SU-DHL-6 (cell line): ENCODE results near the gene PRTG.

Experiments used
- H2AFZ ChIP-seq: fragments of 200-600 bp; sonication (generic); 2 replicates; pipeline ENCODE4 v1.6.1; 2014; ENCODE audit warnings: low read depth, mild to moderate bottlenecking, moderate library complexity, mixed read lengths, antibody characterized with exemption, low read length; ENCODE audit not compliant: severe bottlenecking
- H3F3A ChIP-seq: fragments of 200-600 bp; shearing (Covaris generic); 2 replicates; pipeline ENCODE4 v1.6.0; 2016; ENCODE audit warnings: antibody characterized with exemption, mild to moderate bottlenecking; ENCODE audit not compliant: insufficient read depth
- H3K27ac ChIP-seq: fragments of 200-600 bp; sonication (generic); 2 replicates; pipeline ENCODE4 v1.5.1; 2016; ENCODE audit warnings: low read depth, mild to moderate bottlenecking, low read length, moderate library complexity, mixed read lengths
- H3K27me3 ChIP-seq: fragments of 200-600 bp; sonication (generic), shearing (Covaris generic); 2 replicates; pipeline ENCODE4 v1.6.0; 2014; ENCODE audit warnings: mild to moderate bottlenecking, low read length
- H3K36me3 ChIP-seq: fragments of 200-600 bp; sonication (generic); 2 replicates; pipeline ENCODE4 v1.6.1; 2014; ENCODE audit warnings: mild to moderate bottlenecking, low read length, mixed read lengths
- H3K4me2 ChIP-seq: fragments of 300-600, 200-600 bp; shearing (Covaris generic), sonication (generic); 2 replicates; pipeline ENCODE4 v1.6.0; 2014; ENCODE audit warnings: low read length, low read depth, mild to moderate bottlenecking; ENCODE audit not compliant: poor library complexity, severe bottlenecking
- H3K4me3 ChIP-seq: fragments of 200-600 bp; sonication (generic); 2 replicates; pipeline ENCODE4 v1.5.1; 2014; ENCODE audit warnings: antibody characterized with exemption, low read length, mild to moderate bottlenecking, mixed read lengths; ENCODE audit not compliant: insufficient read depth, poor library complexity, severe bottlenecking
- H3K79me2 ChIP-seq: fragments of 200-600 bp; sonication (generic); 2 replicates; pipeline ENCODE4 v1.6.1; 2014; ENCODE audit warnings: mild to moderate bottlenecking, low read length, moderate library complexity; ENCODE audit not compliant: insufficient read depth
- H3K9ac ChIP-seq: fragments of 200-600 bp; sonication (generic); 2 replicates; pipeline ENCODE4 v1.7.0; 2014; ENCODE audit warnings: mild to moderate bottlenecking, low read length
- H3K9me2 ChIP-seq: fragments of 200-600 bp; sonication (generic); replicated peaks from 2 replicates; pipeline ENCODE4 v1.6.1; 2014; ENCODE audit warnings: low read length; ENCODE audit not compliant: insufficient read depth
- H3K9me3 ChIP-seq: fragments of 200-600 bp; sonication (generic); 2 replicates; pipeline ENCODE4 v1.6.1; 2014; ENCODE audit warnings: low read length, mixed read lengths; ENCODE audit not compliant: insufficient read depth
- H4K20me1 ChIP-seq: fragments of 200-600 bp; sonication (generic); 2 replicates; pipeline ENCODE4 v1.6.1; 2014; ENCODE audit warnings: low read depth, mild to moderate bottlenecking, antibody characterized with exemption, low read length, moderate library complexity, mixed read lengths
- CTCF ChIP-seq: fragments of 200-600 bp; sonication (generic); IDR thresholded peaks from one replicate; pipeline ENCODE4 v1.5.1; 2017; ENCODE audit warnings: antibody characterized with exemption, mild to moderate bottlenecking, low read length, moderate library complexity; ENCODE audit not compliant: insufficient read depth, poor library complexity, severe bottlenecking
- EZH2phosphoT487 ChIP-seq: fragments of 200-600 bp; sonication (generic), shearing (Covaris generic); conservative IDR thresholded peaks from 2 replicates; pipeline ENCODE4 v1.6.1; 2018; ENCODE audit warnings: mild to moderate bottlenecking, antibody characterized with exemption, low read length, moderate library complexity, mixed read lengths

The PRTG gene

GRCh38 chr15:55782901-55783300 lies 39.9 kb upstream of the PRTG start:
- no peaks in the 10 kb centered on the region for H3K9me2 ChIP-seq
- H2AFZ ChIP-seq: no peak overlapping the region
- no peak overlapping the region for H3K4me2 ChIP-seq
- H3K79me2 ChIP-seq: no peaks in the 10 kb centered on the region
- no peak overlapping the region for H3K27ac ChIP-seq
- no peaks in the 10 kb centered on the region for H3K9me3 ChIP-seq
- no peaks in the 10 kb centered on the region for H4K20me1 ChIP-seq
- no peaks in the 10 kb centered on the region for H3F3A ChIP-seq
- no peak overlapping the region for H3K4me3 ChIP-seq
- no peak overlapping the region for H3K9ac ChIP-seq
- no peak for TF ChIP-seq EZH2phosphoT487
- no peak for TF ChIP-seq CTCF
- H3K36me3 ChIP-seq: no peaks in the 10 kb centered on the region
- no peaks in the 10 kb centered on the region for H3K27me3 ChIP-seq

- no peak overlapping the region for H3K4me3 ChIP-seq
- no peaks in the 10 kb centered on the region for H4K20me1 ChIP-seq
- TF ChIP-seq CTCF (no peak), EZH2phosphoT487 (no peak)
- H3K9me2 ChIP-seq: no peaks in the 10 kb centered on the region
- H3K79me2 ChIP-seq: no peaks in the 10 kb centered on the region
- H3K9ac ChIP-seq: no peak overlapping the region
- H2AFZ ChIP-seq: no peak overlapping the region
- H3K27me3 ChIP-seq: no peaks in the 10 kb centered on the region
- H3F3A ChIP-seq: no peaks in the 10 kb centered on the region
- no peak overlapping the region for H3K27ac ChIP-seq
- H3K4me2 ChIP-seq: no peak overlapping the region
- H3K9me3 ChIP-seq: no peaks in the 10 kb centered on the region
- H3K36me3 ChIP-seq: no peaks in the 10 kb centered on the region
Measured at GRCh38 chr15:55780292-55780691, 37.3 kb upstream of the PRTG start.

- TF ChIP-seq CTCF (no peak), EZH2phosphoT487 (no peak)
- H2AFZ ChIP-seq: no peak overlapping the region
- no peaks in the 10 kb centered on the region for H3K36me3 ChIP-seq
- H3K27me3 ChIP-seq: no peaks in the 10 kb centered on the region
- no peak overlapping the region for H3K27ac ChIP-seq
- H3K9me3 ChIP-seq: no peaks in the 10 kb centered on the region
- no peaks in the 10 kb centered on the region for H4K20me1 ChIP-seq
- H3K9ac ChIP-seq: no peak overlapping the region
- H3K79me2 ChIP-seq: no peaks in the 10 kb centered on the region
- H3K4me2 ChIP-seq: no peak overlapping the region
- no peaks in the 10 kb centered on the region for H3K9me2 ChIP-seq
- no peaks in the 10 kb centered on the region for H3F3A ChIP-seq
- H3K4me3 ChIP-seq: no peak overlapping the region
Measured at GRCh38 chr15:55778932-55779331, 36.0 kb upstream of the PRTG start.
